NCI-H69 (cell line): ENCODE measurements around the gene PER3.
A peak's percentile ranks its signal among the peaks of the same experiment; 100 is the strongest.
"Not testable (repeated sequence)": the region's sequence is repeated elsewhere in the genome, so short reads cannot be mapped to it uniquely, and the experiment has no call there.

ENCODE experiments used
- DNase-seq: peaks from one replicate; lab custom pipeline; 2025; lab: John Stamatoyannopoulos, UW

The PER3 gene

DNA sequence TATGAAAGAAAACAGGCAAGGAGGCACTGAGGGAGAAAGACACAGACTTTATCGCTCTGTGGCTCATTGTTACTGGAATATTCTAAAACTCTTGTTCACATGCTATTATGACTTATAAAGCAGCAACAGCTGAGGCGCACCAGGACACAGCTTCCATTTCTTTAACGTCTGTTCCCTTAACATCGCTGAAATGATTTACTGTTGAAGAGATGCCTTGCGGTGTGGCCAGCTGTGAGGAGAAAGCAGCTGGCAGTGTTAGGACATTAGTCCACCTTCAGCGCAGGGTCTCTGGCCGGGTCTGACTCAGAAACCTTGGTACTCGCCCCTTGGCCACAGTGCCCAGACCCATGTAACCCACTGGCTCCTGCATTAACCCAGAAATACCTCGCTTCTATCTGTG, 3.1 kb upstream of the PER3 start:
- DNase-seq = no peak

DNA sequence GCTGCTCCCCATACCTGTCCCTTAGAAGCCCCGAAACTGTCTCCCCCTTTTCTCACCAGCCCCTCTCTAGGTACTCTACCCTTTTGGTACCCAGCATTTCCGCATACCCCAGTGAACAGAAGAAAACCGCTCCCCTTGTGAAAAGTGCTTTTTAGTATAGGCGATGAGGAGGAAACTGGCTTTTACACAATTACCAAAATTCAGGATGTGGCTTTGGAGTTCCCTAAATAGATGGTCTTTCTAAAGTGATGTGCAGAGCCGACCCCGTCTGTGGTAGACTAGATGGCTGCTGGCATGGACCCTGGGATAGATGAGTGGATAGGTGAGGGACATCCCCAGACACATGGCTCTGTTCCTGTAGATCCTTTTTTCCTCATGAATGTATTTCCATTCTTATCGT, 2.6 kb upstream of the PER3 start:
- DNase-seq = no peak

DNA sequence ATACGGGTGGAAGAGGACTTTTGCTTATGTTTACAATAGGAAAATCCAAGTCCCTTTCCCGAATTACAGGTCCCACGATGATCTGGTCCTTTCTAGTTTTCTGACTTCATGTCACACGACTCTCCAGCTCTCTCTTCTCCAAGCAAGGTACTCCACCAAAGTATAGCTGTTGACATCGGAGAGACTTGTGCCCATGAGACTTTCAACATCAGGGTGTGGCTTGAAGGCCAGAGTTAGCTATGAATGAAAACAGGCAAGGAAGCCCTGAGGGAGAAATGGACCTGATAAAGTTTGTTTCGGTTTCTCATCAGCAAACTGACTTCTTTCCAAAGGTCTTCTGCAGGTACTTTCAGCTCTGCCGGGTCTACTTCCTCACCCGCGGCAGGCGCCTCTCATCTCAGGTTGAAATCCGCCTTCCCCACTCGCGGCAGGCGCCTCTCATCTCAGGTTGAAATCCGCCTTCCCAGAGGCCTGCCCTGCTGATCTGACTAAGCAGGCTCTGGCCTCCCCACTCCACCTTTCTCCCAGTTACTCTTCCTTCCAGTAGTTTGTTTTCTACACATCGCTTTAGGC, 2.1 kb upstream of the PER3 start:
- no peak for DNase-seq

DNA sequence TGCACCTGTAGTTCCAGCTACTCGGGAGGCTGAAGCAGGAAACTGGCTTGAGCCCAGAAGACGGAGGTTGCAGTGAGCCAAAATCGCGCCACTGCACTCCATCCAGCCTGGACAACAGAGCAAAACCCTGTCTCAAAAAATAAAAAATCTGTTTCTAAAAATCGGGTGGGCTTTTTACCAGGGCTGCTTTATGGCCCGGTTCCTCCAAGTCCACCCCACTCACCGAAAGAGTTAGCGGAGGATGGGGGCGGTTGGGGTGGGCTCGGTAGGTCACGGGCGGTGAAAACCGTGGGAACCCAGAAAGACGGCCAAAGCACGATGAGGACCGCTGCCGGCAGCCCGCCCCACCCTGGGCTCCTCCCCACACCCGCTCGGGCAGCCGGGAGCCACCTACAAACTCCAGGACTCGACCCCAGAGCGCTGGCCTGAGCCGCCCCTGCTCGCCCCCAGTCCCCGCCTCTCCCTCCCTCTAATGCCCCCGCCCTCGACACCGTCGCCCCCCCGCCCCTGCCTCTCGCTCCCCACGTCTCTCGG, 846 bp upstream of the PER3 start:
- DNase-seq = peak; percentile 73

DNA sequence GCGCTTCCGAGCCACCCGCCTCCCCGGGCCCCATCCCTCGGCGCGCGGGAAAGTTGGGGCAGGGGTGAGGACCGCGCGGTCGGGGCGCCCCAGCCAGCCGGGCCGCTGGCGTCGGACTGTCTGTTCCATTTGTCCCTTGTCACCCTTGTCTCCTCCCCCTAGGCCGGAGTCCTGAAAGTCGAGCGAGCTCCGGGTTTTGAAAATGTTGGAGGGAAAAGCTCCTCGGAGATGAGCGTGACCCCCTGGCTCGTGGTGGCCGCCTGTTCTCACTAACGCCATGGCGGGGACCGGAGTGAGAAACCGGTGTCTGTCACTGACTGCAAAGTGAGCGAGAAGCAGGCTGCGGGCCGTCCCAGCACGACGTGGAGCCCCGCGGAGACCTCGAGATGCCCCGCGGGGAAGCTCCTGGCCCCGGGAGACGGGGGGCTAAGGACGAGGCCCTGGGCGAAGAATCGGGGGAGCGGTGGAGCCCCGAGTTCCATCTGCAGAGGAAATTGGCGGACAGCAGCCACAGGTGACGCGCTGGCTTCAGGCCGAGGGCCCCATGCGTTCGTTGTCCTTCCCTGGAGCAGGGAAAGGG, 491 bp downstream of the PER3 start:
- DNase-seq = no peak

DNA sequence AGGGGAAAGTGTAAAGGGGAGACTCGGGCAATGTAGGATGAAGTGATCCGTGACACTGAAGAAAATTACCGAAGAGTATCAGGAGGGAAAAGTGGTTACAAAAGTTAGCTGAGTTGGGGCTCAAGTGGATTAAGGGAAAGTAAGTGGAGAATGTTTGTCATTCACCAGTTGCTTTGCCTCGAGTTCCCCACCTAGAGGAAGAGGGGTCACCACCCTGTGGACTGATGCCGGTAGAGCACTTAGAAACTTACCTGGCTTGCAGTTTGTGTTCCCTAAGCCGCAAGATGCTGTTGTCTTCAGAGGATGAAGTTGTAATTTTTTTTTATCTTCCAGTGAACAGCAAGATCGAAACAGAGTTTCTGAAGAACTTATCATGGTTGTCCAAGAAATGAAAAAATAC, 1.0 kb downstream of the PER3 start:
- DNase-seq = no peak

DNA sequence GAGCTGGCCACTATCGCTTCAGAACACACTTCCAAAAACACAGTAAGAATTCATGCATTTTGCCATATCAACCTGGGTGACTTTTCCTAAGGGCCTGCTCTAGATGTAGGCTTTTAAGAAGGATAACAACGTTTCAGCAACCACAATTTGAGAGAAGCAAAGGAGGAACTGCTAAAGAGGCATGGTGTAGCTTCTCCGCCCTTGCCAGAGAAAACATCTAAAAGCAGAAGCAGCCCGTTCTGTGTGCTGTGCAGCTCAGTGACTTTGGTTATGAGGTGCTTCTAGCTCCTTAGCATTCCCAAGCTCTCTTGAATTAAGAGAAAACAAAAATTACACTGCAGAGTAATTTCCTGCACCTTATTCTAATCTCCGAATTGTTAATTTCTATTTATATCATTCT, 2.7 kb downstream of the PER3 start:
- no peak for DNase-seq

DNA sequence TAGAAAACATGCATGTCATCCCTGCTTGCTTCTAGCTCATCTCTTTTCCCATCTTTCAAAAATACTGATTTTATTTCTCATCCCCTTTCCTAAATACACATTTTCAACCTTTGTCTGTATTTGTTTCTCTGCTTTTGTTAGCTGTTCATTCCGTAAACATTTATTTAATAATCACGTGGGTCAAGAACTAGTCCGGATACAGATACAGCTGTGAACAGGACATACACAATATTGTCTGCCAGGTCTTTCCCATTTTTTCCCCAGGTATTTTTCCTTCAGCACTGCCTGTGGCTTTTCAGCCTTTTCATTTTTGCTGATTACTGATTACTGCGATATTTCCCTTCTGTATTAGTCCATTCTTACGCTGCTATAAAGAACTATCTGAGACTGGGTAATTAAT, 5.7 kb downstream of the PER3 start:
- no peak for DNase-seq

DNA sequence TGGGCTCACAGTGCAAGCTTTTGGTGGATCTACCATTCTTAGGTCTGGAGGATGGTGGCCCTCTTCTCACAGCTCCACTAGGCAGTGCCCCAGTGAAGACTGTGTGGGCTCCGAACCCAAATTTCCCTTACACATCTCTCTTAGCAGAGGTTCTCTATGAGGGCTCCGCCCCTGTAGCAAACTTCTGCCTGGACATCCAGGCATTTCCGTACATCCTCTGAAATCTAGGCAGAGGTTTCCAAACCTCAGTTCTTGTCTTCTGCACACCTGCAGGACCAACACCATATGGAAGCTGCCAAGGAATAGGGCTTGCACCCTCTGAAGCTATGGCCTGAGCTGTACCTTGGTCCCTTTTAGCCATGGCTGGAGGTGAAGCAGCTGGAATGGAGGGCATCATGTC, 6.9 kb downstream of the PER3 start:
- DNase-seq = not testable (repeated sequence)

DNA sequence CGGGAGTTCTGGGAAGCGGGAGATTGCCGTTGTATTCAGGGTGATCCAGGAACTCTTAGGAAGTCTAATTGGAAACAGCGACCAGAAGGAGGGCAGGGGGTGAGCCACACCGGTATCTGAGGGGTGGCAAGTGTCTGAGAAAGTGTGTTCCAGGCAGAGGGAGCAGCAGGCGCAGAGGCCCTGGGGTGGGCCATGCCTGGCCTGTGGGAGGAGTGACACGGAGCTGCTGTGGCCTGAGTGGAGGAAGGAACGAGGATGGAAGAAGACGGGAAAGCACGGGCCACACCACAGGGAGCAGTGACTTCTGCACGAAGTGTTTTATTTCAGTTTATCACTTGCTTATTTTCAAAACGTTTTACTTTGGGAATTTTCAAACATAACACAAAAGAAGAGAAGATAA, 11.3 kb downstream of the PER3 start:
- no peak for DNase-seq

DNA sequence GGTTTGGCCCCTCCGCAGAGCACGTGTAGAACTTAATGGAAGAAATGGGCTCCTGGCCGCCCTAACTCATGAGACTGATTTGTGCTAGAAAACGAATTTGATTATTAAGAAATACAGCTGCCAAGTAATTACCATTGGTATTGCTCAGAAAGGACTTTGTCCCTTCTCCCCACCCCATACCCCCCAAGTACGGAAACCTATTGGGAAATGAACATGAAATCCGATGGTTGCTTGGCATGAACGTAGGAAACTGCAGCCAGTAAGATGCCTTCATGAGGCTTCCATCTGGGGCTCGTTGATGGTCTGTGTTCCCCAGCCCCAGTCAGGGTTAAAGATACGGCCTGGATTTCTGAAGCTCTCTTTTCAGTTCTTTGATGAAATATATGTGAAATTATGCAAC, 21.4 kb downstream of the PER3 start:
- DNase-seq = no peak

DNA sequence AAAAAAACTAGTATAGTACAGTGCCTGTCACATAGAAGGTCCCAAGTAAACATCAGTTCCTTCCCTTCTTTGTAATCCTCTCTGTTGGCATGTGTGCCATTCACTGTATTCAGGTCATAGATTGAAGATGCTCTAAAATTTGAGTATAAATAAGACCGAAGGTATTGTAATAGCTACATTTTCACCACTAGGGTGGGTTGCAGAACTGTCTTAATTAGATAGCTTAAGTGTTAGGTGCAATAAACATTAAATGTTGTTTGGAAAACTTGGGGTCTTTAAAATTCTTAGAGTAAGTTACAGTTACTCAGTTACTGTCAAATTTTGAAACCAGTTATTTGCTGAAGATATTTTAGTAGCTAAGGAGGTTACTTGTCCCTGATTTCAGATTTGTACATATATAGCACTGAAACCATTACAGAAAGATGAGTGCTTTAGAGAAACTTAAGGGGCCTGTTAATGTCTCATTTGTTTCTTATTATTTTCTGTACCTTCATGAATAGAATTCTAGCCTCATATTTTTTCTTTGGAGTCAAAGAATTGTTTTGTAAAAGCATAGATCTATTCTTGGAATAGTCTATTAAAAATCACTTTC, 24.3 kb downstream of the PER3 start:
- DNase-seq = peak; percentile 35

DNA sequence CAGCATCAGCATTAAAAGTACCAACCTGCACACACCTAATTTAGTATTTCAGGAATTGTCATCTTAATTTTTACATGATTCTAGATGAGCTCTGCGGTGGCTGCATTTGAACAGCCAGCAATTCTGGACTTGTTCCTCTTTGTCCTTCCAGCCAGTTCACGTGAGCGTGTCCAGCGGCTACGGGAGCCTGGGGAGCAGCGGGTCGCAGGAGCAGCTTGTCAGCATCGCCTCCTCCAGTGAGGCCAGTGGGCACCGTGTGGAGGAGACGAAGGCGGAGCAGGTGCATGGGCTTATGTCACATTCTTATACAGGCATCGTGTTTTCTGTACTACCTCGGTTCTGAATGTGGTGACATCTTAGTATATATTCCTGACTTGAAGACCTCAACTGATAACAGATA, 25.7 kb downstream of the PER3 start:
- DNase-seq = no peak

DNA sequence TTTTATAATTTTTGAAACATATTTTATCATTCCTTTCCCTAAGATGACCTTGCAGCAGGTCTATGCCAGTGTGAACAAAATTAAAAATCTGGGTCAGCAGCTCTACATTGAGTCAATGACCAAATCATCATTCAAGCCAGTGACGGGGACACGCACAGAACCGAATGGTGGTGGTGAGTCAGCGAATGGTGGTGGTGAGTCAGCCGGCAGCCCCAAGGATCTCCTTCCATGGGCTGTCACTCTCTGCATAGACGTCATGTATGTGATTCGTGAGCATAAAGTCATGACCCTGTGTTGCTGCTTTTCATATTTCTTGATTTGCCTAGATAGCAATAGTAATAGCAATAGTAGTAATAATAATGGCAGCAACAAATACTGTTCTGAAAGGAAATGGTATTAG, 26.3 kb downstream of the PER3 start:
- DNase-seq = no peak

DNA sequence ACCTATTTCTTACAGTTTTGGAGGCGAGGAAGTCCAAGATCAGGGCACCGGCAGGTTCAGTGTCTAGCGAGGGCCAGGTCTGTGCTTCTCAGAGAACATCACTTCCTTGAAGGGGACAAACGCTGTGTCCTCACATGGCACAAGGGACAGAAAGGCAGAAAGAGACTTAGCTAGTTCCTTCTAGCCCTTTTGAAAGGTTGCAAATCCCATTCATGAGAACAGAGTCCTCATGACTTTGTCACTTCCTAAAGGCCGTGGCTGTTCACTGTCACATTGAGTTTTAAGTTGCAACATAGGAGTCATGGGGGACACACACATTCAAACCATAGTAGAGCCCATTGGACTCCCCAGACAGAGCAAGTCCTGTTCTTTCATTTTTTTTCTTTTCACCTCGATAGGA, 27.4 kb downstream of the PER3 start:
- DNase-seq = no peak

DNA sequence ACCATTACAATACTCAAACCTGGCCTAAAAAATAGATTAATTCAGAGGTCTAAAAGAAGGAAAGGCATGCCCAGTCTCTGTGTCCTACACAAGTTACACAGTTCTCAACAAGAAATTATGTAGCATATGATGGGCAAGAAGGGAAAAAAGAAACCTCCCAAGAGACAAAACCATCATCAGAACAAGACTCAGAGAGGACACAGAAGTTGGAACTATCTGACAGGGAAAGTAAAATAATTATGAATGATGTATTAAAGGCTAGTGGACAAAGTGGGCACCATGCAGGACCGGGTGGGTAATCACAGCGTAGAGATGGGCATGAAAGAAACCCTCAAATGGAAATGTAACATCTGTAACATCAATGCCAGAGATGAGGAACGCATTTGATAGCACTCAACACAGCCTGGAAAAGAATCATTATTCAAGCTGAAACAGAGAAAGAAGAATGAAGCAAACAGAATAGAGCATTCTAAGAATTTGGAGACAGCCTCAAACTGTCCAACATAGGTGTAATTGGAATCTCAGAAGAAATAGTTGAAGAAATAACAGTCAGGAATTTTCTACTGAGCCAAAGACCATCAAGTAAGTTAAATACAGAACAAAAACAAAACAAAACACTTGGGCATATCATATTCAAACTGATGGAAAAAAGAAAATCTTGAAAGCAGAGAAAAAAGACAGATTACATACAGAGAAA, 29.7 kb downstream of the PER3 start:
- DNase-seq = no peak

DNA sequence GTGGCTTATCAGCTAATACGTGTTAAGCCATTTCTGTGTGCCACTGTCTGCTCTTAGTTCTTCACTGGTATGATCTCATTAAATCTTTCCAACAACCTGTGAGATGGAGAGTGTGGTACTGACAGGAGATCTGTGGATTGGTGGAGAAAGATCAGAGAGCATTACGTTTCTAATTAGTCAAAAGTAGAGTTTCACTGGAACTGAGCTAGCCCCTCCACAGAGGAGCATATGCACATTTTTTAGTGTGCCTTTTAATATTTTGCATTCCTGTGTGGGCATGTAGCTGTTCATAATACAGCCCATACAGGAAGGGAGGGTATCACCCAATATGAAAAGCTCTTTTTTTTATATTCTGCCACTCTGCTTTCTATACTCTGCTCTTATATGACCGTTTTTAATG, 37.2 kb downstream of the PER3 start:
- no peak for DNase-seq

DNA sequence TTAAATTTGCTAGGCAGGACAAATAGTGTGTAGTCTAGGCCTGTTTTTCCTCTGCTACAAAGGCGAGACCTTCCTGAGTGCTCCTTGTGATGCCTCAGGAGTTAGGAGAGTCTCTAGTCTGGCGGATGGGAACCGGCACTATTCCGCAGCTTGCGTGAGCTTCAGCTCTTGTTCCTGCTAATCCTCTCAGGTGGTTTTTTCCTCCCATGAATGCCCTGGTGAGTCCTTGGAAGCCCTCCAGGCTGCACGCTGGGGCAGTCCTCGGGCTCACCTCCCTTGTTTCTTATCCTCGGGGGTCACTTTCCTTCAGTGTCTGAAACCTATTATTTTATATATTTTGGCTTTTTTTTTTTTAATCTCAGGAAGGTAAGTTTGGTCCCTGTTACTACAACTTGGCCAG, 40.6 kb downstream of the PER3 start:
- no peak for DNase-seq

DNA sequence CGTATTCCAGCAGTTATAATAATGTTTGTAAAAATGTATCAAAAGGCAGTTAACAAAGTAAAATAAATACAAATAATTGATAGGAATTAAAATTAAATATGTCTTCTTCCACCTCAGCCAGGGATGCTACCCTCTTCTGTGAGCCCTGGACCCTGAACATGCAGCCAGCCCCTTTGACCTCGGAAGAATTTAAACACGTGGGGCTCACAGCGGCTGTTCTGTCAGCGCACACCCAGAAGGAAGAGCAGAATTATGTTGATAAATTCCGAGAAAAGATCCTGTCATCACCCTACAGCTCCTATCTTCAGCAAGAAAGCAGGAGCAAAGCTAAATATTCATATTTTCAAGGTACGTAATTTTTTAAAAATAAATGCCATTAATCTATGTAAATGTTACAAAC, 42.3 kb downstream of the PER3 start:
- DNase-seq = no peak

DNA sequence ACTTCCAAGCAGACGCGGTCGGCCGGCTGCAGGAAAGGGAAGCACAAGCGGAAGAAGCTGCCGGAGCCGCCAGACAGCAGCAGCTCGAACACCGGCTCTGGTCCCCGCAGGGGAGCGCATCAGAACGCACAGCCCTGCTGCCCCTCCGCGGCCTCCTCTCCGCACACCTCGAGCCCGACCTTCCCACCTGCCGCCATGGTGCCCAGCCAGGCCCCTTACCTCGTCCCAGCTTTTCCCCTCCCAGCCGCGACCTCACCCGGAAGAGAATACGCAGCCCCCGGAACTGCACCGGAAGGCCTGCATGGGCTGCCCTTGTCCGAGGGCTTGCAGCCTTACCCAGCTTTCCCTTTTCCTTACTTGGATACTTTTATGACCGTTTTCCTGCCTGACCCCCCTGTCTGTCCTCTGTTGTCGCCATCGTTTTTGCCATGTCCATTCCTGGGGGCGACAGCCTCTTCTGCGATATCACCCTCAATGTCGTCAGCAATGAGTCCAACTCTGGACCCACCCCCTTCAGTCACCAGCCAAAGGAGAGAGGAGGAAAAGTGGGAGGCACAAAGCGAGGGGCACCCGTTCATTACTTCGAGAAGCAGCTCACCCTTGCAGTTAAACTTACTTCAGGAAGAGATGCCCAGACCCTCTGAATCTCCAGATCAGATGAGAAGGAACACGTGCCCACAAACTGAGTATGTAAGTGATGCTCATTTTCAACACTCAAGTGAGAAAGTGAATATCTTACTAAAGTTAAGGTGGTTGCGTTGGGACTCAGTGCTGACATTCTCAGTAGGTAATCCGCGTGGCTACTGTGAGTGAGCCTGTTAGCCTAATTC, 43.2 kb downstream of the PER3 start:
- no peak for DNase-seq

DNA sequence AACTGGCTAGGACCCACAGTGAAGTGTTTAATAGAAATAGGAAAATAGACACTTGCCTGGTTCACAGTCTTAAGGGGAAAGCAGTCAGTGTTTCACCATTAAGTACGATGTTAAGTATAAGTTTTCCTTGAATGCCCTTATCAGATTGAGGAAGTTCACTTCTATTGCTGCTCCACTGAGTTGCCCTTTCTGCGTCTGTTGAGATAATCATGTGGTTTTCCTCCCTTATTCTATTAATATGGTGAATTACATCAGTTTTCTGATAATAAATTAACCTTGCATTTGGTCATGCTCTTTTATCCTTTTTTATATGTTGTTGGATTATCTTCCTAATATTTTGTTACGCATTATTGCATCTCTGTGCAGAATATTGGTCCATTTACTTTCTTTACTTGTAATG, 47.4 kb downstream of the PER3 start:
- no peak for DNase-seq

DNA sequence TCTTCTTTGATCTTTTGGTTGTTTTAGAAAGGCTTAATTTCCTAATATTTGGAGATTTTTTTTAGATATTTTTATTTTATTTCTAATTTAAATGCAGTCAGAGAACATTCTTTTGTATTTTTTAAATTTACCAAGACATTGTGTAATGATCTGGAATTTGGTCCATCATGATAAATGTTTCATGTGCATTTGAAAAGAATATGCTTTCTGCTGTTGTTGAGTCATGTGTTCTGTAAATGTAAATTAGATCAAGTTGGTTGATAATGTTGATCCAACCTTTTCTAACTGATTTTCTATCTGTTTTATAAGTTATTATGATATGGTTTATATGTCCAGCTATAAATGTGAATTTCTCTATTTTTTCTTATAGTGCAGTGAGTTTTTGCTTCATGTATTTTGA, 48.9 kb downstream of the PER3 start:
- no peak for DNase-seq
